ENCODE results near the gene RGSL1. TPM values are rescaled to one million over a fixed set of nuclear protein-coding genes. Genes with fewer than 3 reads are reported as not detected.

RGSL1 gene
- polyA plus RNA-seq (2013, experiment 1 of 2): not detected
- not detected for polyA plus RNA-seq (2013, experiment 2 of 2)

GRCh38 chr1:182450087-182450486 is at the start of gene RGSL1:
Gene RGSL1 (plus strand): TSS chr1:182450146. CDS start chr1:182450166, 20 bp downstream.
- Histone ChIP-seq H3K27ac (ENCODE audit: low read depth, low read length) (no peak within 1 kb of the TSS), H2BK15ac (replicated peaks; ENCODE audit: low read depth) (no peak within 1 kb of the TSS), H3K23ac (ENCODE audit: low read length) (no peak within 1 kb of the TSS), H2AK5ac (ENCODE audit: low read length) (no peak within 1 kb of the TSS), H3K27me3 (ENCODE audit: insufficient read depth, low read length, poor library complexity) (no peaks in the 10 kb centered on the region), H3K79me2 (ENCODE audit: control insufficient read depth, insufficient read depth, low read length) (no peaks in the 10 kb centered on the region), H3K4ac (ENCODE audit: low read depth, low read length) (no peak within 1 kb of the TSS), H3K18ac (ENCODE audit: low read length) (no peak within 1 kb of the TSS), H3K9ac (ENCODE audit: low read length) (no peak within 1 kb of the TSS), H2BK120ac (ENCODE audit: low read depth, low read length) (no peak within 1 kb of the TSS), H4K8ac (ENCODE audit: low read depth, low read length) (no peak within 1 kb of the TSS), H2BK5ac (ENCODE audit: low read length) (no peak within 1 kb of the TSS), H3K4me3 (ENCODE audit: low read length) (no peak within 1 kb of the TSS), H4K5ac (ENCODE audit: low read length) (no peak within 1 kb of the TSS), H3K36me3 (ENCODE audit: control insufficient read depth, insufficient read depth, low read length) (no peaks in the 10 kb centered on the region), H3K4me1 (ENCODE audit: control insufficient read depth, low read depth, low read length) (no peaks in the 10 kb centered on the region), H3K4me2 (ENCODE audit: low read length) (no peak within 1 kb of the TSS), H3K56ac (ENCODE audit: low read length) (no peak within 1 kb of the TSS), H3K79me1 (ENCODE audit: low read length) (no peaks in the 10 kb centered on the region)
- DNase-seq: peak; percentile 20

- no peak within 1 kb of the TSS for H2BK5ac ChIP-seq (ENCODE audit: low read length)
- no peak within 1 kb of the TSS for H3K4me2 ChIP-seq (ENCODE audit: low read length)
- H3K23ac ChIP-seq (ENCODE audit: low read length): no peak within 1 kb of the TSS
- no peak within 1 kb of the TSS for H3K18ac ChIP-seq (ENCODE audit: low read length)
- DNase-seq: no peak
- no peak within 1 kb of the TSS for H2BK120ac ChIP-seq (ENCODE audit: low read depth, low read length)
- no peaks in the 10 kb centered on the region for H3K79me1 ChIP-seq (ENCODE audit: low read length)
- no CpG with 5 or more reads among the region's 4 CpGs for WGBS (ENCODE audit: extremely low coverage, insufficient coverage, low lambda C conversion rate)
- H2AK5ac ChIP-seq (ENCODE audit: low read length): no peak within 1 kb of the TSS
- H3K9ac ChIP-seq (ENCODE audit: low read length): no peak within 1 kb of the TSS
- H3K4me3 ChIP-seq (ENCODE audit: low read length): no peak within 1 kb of the TSS
- H2BK15ac ChIP-seq (replicated peaks; ENCODE audit: low read depth): no peak within 1 kb of the TSS
- H3K36me3 ChIP-seq (ENCODE audit: control insufficient read depth, insufficient read depth, low read length): no peaks in the 10 kb centered on the region
- H3K27me3 ChIP-seq (ENCODE audit: insufficient read depth, low read length, poor library complexity): no peaks in the 10 kb centered on the region
- no peaks in the 10 kb centered on the region for H3K79me2 ChIP-seq (ENCODE audit: control insufficient read depth, insufficient read depth, low read length)
- no peak within 1 kb of the TSS for H4K8ac ChIP-seq (ENCODE audit: low read depth, low read length)
- H4K5ac ChIP-seq (ENCODE audit: low read length): no peak within 1 kb of the TSS
- no peak within 1 kb of the TSS for H3K27ac ChIP-seq (ENCODE audit: low read depth, low read length)
- no peak within 1 kb of the TSS for H3K4ac ChIP-seq (ENCODE audit: low read depth, low read length)
- H3K56ac ChIP-seq (ENCODE audit: low read length): no peak within 1 kb of the TSS
- H3K4me1 ChIP-seq (ENCODE audit: control insufficient read depth, low read depth, low read length): no peaks in the 10 kb centered on the region
Measured at GRCh38 chr1:182400567-182400966, 49.4 kb upstream of the RGSL1 start, which contains the start of gene TEDDM1. Gene TEDDM1 (minus strand): TSS chr1:182400667. CDS start chr1:182400485, 182 bp downstream.

GRCh38 chr1:182404781-182405180 is 45.2 kb upstream of the RGSL1 start:
- Histone ChIP-seq H3K4me2 (ENCODE audit: low read length) (no peak overlapping the region), H3K23ac (ENCODE audit: low read length) (no peak overlapping the region), H3K56ac (ENCODE audit: low read length) (no peak overlapping the region), H3K4ac (ENCODE audit: low read depth, low read length) (no peak overlapping the region), H2BK5ac (ENCODE audit: low read length) (no peak overlapping the region), H3K4me3 (ENCODE audit: low read length) (no peak overlapping the region), H3K27me3 (ENCODE audit: insufficient read depth, low read length, poor library complexity) (no peaks in the 10 kb centered on the region), H3K79me1 (ENCODE audit: low read length) (no peaks in the 10 kb centered on the region), H4K5ac (ENCODE audit: low read length) (no peak overlapping the region), H2BK120ac (ENCODE audit: low read depth, low read length) (no peak overlapping the region), H3K36me3 (ENCODE audit: control insufficient read depth, insufficient read depth, low read length) (no peaks in the 10 kb centered on the region), H4K8ac (ENCODE audit: low read depth, low read length) (no peak overlapping the region), H3K27ac (ENCODE audit: low read depth, low read length) (no peak overlapping the region), H3K9ac (ENCODE audit: low read length) (no peak overlapping the region), H3K79me2 (ENCODE audit: control insufficient read depth, insufficient read depth, low read length) (no peaks in the 10 kb centered on the region), H2AK5ac (ENCODE audit: low read length) (no peak overlapping the region), H3K4me1 (ENCODE audit: control insufficient read depth, low read depth, low read length) (no peaks in the 10 kb centered on the region), H3K18ac (ENCODE audit: low read length) (no peak overlapping the region), H2BK15ac (replicated peaks; ENCODE audit: low read depth) (no peak overlapping the region)
- no CpG with 5 or more reads among the region's 1 CpG for WGBS (ENCODE audit: extremely low coverage, insufficient coverage, low lambda C conversion rate)
- peak; percentile 29 for DNase-seq

- WGBS (ENCODE audit: extremely low coverage, insufficient coverage, low lambda C conversion rate): no CpG with 5 or more reads among the region's 1 CpG
- Histone ChIP-seq H3K79me2 (ENCODE audit: control insufficient read depth, insufficient read depth, low read length) (no peaks in the 10 kb centered on the region), H2AK5ac (ENCODE audit: low read length) (no peak overlapping the region), H4K8ac (ENCODE audit: low read depth, low read length) (no peak overlapping the region), H3K4me1 (ENCODE audit: control insufficient read depth, low read depth, low read length) (no peaks in the 10 kb centered on the region), H3K27me3 (ENCODE audit: insufficient read depth, low read length, poor library complexity) (no peaks in the 10 kb centered on the region), H2BK120ac (ENCODE audit: low read depth, low read length) (no peak overlapping the region), H3K36me3 (ENCODE audit: control insufficient read depth, insufficient read depth, low read length) (no peaks in the 10 kb centered on the region), H3K18ac (ENCODE audit: low read length) (no peak overlapping the region), H3K56ac (ENCODE audit: low read length) (no peak overlapping the region), H3K79me1 (ENCODE audit: low read length) (no peaks in the 10 kb centered on the region), H2BK15ac (replicated peaks; ENCODE audit: low read depth) (no peak overlapping the region), H3K23ac (ENCODE audit: low read length) (no peak overlapping the region), H3K4ac (ENCODE audit: low read depth, low read length) (no peak overlapping the region), H3K9ac (ENCODE audit: low read length) (no peak overlapping the region), H3K4me2 (ENCODE audit: low read length) (no peak overlapping the region), H3K4me3 (ENCODE audit: low read length) (no peak overlapping the region), H4K5ac (ENCODE audit: low read length) (no peak overlapping the region), H2BK5ac (ENCODE audit: low read length) (no peak overlapping the region), H3K27ac (ENCODE audit: low read depth, low read length) (no peak overlapping the region)
- DNase-seq: no peak
Measured at GRCh38 chr1:182405578-182405977, 44.4 kb upstream of the RGSL1 start.

- no peak overlapping the region for H3K18ac ChIP-seq (ENCODE audit: low read length)
- no peak overlapping the region for H2AK5ac ChIP-seq (ENCODE audit: low read length)
- H3K4me1 ChIP-seq (ENCODE audit: control insufficient read depth, low read depth, low read length): no peaks in the 10 kb centered on the region
- H4K5ac ChIP-seq (ENCODE audit: low read length): no peak overlapping the region
- no peak overlapping the region for H2BK15ac ChIP-seq (replicated peaks; ENCODE audit: low read depth)
- no peak overlapping the region for H2BK5ac ChIP-seq (ENCODE audit: low read length)
- H3K4ac ChIP-seq (ENCODE audit: low read depth, low read length): no peak overlapping the region
- no peak overlapping the region for H3K23ac ChIP-seq (ENCODE audit: low read length)
- no peaks in the 10 kb centered on the region for H3K36me3 ChIP-seq (ENCODE audit: control insufficient read depth, insufficient read depth, low read length)
- H3K4me2 ChIP-seq (ENCODE audit: low read length): no peak overlapping the region
- H3K9ac ChIP-seq (ENCODE audit: low read length): no peak overlapping the region
- no CpG with 5 or more reads among the region's 1 CpG for WGBS (ENCODE audit: extremely low coverage, insufficient coverage, low lambda C conversion rate)
- no peaks in the 10 kb centered on the region for H3K79me2 ChIP-seq (ENCODE audit: control insufficient read depth, insufficient read depth, low read length)
- H3K56ac ChIP-seq (ENCODE audit: low read length): no peak overlapping the region
- no peaks in the 10 kb centered on the region for H3K79me1 ChIP-seq (ENCODE audit: low read length)
- no peak overlapping the region for H3K4me3 ChIP-seq (ENCODE audit: low read length)
- H3K27me3 ChIP-seq (ENCODE audit: insufficient read depth, low read length, poor library complexity): no peaks in the 10 kb centered on the region
- H3K27ac ChIP-seq (ENCODE audit: low read depth, low read length): no peak overlapping the region
- DNase-seq: no peak
- no peak overlapping the region for H2BK120ac ChIP-seq (ENCODE audit: low read depth, low read length)
- no peak overlapping the region for H4K8ac ChIP-seq (ENCODE audit: low read depth, low read length)
Measured at GRCh38 chr1:182406012-182406411, 43.9 kb upstream of the RGSL1 start.

GRCh38 chr1:182407724-182408123 is 42.2 kb upstream of the RGSL1 start:
- DNase-seq: no peak
- H2BK5ac ChIP-seq (ENCODE audit: low read length): no peak overlapping the region
- WGBS (ENCODE audit: extremely low coverage, insufficient coverage, low lambda C conversion rate): no CpG with 5 or more reads among the region's 3 CpGs

More at GRCh38 chr1:182407724-182408123, 42.2 kb upstream of the RGSL1 start:
- Histone ChIP-seq H3K79me1 (ENCODE audit: low read length) (no peaks in the 10 kb centered on the region), H3K36me3 (ENCODE audit: control insufficient read depth, insufficient read depth, low read length) (no peaks in the 10 kb centered on the region), H3K4me2 (ENCODE audit: low read length) (no peak overlapping the region), H4K8ac (ENCODE audit: low read depth, low read length) (no peak overlapping the region), H3K18ac (ENCODE audit: low read length) (no peak overlapping the region), H2AK5ac (ENCODE audit: low read length) (no peak overlapping the region), H3K4ac (ENCODE audit: low read depth, low read length) (no peak overlapping the region), H3K79me2 (ENCODE audit: control insufficient read depth, insufficient read depth, low read length) (no peaks in the 10 kb centered on the region), H4K5ac (ENCODE audit: low read length) (no peak overlapping the region), H3K27ac (ENCODE audit: low read depth, low read length) (no peak overlapping the region), H2BK120ac (ENCODE audit: low read depth, low read length) (no peak overlapping the region), H2BK15ac (replicated peaks; ENCODE audit: low read depth) (no peak overlapping the region), H3K9ac (ENCODE audit: low read length) (no peak overlapping the region), H3K4me1 (ENCODE audit: control insufficient read depth, low read depth, low read length) (no peaks in the 10 kb centered on the region), H3K4me3 (ENCODE audit: low read length) (no peak overlapping the region), H3K23ac (ENCODE audit: low read length) (no peak overlapping the region), H3K56ac (ENCODE audit: low read length) (no peak overlapping the region), H3K27me3 (ENCODE audit: insufficient read depth, low read length, poor library complexity) (no peaks in the 10 kb centered on the region)
